WERI-Rb-1 (cell line): ENCODE data around the gene HOXA2.

ENCODE experiments used
- DNase-seq: peaks from one replicate; pipeline ENCODE4 v3.0.0-alpha.2; 2020
- H3K27ac ChIP-seq: fragments of 250-450 bp; sonication (Bioruptor Pico); 2 replicates; pipeline ENCODE4 v1.5.1; 2020; ENCODE audit warnings: mild to moderate bottlenecking, moderate library complexity
- H3K27me3 ChIP-seq: fragments of 250-450 bp; sonication (Bioruptor Pico); 2 replicates; pipeline ENCODE4 v1.5.1; 2021; ENCODE audit warnings: mild to moderate bottlenecking, low read depth, moderate library complexity; ENCODE audit not compliant: insufficient read depth, severe bottlenecking
- H3K36me3 ChIP-seq: fragments of 250-450 bp; sonication (Bioruptor Pico); 2 replicates; pipeline ENCODE4 v1.5.1; 2020; ENCODE audit warnings: mild to moderate bottlenecking, moderate library complexity
- H3K4me3 ChIP-seq: 2 replicates; pipeline ENCODE4 v1.5.1; 2011; ENCODE audit warnings: low read depth, mild to moderate bottlenecking, control low read depth, low read length
- H3K9me3 ChIP-seq: fragments of 250-450 bp; sonication (Bioruptor Pico); 2 replicates; pipeline ENCODE4 v1.5.1; 2021; ENCODE audit warnings: mild to moderate bottlenecking, moderate library complexity; ENCODE audit not compliant: severe bottlenecking
- TF ChIP-seq, protein P1 (sequence below): IDR thresholded peaks from 2 replicates; pipeline ENCODE4 v1.5.1; 2011; ENCODE audit warnings: low read depth, mild to moderate bottlenecking, control low read depth, inconsistent platforms, low read length

Gene HOXA2

DNA sequence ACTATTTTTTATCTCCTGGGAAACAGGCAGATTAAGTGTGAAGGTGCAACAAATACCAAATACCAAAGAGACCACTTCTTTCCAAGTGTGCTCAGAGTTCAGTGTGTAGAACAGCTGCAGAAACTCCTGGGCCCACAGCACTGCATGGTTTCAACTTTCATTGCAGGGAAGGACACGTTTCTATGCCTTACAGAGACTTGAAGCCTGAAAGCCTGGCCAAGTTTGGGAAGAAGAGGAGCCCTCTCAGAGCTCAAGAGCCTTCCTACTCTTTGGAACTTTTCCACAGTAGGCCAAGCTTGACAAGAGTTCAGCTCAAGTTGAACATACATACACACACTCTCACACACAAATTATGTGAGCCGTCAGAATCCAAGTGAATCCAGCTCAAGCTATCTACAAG, 25.6 kb upstream of the HOXA2 start:
- DNase-seq: no peak
- no peak overlapping the region for H3K27ac ChIP-seq
- H3K27me3 ChIP-seq: peaks cover 48% of the 10 kb centered on the region

DNA sequence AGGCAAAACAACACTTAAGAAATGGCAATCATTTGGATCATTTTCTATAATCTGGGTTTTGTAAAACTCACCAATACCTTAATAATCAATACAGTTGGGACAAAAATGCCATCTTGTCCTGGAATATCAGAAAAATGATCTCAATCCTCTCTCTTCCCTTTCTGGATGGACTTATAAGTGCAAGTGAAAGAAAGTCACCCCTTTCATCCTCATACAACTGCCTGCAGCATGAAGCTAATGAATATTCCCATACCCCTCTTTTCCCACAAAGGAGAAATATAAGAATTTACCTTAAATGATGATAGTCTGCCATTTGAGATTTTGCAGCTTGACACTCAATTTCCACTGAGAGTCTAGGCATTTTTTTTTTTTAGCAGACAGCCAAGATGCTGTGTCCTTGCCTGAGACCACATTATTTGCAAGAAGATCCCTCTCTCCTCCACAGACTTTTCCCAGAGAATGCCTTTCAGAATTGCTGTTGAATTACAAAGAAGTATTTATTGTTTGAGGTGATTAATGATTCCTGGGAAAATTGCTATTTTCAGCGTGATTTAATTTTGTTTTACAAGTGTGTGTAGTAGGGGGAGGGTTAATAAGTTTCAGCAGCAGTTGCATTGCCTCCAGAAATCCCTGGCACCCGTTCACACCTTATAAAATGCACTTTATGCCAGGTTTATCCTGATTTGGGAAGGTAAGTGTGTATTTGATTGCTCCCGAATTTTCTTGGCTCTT, 24.3 kb upstream of the HOXA2 start:
- no peaks in the 10 kb centered on the region for H3K9me3 ChIP-seq
- no peak overlapping the region for H3K4me3 ChIP-seq
- TF ChIP-seq, protein P1, sequence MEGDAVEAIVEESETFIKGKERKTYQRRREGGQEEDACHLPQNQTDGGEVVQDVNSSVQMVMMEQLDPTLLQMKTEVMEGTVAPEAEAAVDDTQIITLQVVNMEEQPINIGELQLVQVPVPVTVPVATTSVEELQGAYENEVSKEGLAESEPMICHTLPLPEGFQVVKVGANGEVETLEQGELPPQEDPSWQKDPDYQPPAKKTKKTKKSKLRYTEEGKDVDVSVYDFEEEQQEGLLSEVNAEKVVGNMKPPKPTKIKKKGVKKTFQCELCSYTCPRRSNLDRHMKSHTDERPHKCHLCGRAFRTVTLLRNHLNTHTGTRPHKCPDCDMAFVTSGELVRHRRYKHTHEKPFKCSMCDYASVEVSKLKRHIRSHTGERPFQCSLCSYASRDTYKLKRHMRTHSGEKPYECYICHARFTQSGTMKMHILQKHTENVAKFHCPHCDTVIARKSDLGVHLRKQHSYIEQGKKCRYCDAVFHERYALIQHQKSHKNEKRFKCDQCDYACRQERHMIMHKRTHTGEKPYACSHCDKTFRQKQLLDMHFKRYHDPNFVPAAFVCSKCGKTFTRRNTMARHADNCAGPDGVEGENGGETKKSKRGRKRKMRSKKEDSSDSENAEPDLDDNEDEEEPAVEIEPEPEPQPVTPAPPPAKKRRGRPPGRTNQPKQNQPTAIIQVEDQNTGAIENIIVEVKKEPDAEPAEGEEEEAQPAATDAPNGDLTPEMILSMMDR: no peak
- H3K36me3 ChIP-seq: no peaks in the 10 kb centered on the region
- no peak for DNase-seq
- H3K27ac ChIP-seq: no peak overlapping the region
- H3K27me3 ChIP-seq: peaks cover 60% of the 10 kb centered on the region

More for the DNA sequence above, 25.6 kb upstream of the HOXA2 start:
- Histone ChIP-seq H3K9me3 (no peaks in the 10 kb centered on the region), H3K4me3 (no peak overlapping the region), H3K36me3 (no peaks in the 10 kb centered on the region)
- TF ChIP-seq, protein P1: no peak

DNA sequence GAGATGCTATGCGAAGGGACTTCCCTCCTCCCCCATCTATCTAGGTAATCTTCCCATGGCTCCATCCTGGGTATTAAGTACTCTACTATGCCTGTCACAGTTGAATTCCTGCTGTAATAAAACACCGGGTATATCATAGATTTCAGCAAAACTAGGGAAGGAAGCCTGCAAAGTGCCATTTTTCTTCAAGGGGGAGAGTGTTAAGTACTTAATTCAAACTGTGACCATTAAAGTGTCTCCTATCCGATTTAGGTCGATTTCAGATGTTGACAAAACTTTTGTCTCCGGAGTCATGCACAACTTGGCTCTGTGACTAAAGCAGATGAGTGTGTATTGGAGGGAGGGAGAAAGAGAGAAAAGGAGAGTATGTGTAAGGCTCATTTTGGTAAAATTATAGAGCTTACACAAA, 23.5 kb upstream of the HOXA2 start:
- no peak for DNase-seq
- no peaks in the 10 kb centered on the region for H3K9me3 ChIP-seq
- no peak overlapping the region for H3K27ac ChIP-seq
- no peaks in the 10 kb centered on the region for H3K36me3 ChIP-seq
- H3K4me3 ChIP-seq: no peak overlapping the region
- peaks cover 62% of the 10 kb centered on the region for H3K27me3 ChIP-seq
- TF ChIP-seq, protein P1: no peak

DNA sequence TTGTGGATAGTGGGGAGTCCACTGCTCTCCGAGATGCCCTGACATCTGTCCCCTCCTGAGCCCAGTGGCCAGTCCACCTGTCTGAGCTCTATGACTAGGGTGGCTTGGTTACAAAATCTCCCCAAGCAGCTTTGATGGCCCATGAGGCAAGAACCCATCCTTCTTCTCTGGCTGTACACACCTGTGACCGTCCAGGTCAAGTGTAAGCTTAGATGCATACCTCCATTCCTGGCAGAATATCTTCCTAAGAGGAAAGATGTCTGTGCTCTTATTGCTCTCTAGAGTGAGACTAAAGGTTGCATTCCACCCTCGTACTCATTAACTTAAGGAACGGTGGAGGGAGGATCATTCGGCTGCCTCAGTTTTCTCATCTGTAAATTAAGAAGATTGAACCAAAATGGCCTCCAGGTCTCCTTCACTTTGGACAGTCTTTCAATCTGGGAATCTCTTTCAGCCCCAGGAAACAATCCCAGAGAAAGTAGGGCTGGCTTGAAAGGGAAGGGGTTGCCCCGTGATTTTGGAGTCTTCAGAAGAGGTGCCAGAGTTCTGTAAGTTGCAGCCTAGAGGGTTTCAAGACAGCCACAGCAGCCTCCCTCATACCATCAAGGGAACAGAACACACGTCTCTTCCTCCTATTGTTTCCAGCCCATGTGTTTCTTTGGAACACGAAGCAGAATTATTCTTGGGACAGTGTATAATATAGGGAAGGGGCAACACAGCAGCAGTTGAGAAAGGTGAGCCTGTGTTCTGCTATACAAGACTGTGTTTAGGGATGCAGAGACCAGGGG, 22.6 kb upstream of the HOXA2 start:
- no peaks in the 10 kb centered on the region for H3K9me3 ChIP-seq
- TF ChIP-seq, protein P1: no peak
- no peak overlapping the region for H3K4me3 ChIP-seq
- no peak overlapping the region for H3K27ac ChIP-seq
- no peaks in the 10 kb centered on the region for H3K36me3 ChIP-seq
- DNase-seq: no peak
- H3K27me3 ChIP-seq: peaks cover 67% of the 10 kb centered on the region

DNA sequence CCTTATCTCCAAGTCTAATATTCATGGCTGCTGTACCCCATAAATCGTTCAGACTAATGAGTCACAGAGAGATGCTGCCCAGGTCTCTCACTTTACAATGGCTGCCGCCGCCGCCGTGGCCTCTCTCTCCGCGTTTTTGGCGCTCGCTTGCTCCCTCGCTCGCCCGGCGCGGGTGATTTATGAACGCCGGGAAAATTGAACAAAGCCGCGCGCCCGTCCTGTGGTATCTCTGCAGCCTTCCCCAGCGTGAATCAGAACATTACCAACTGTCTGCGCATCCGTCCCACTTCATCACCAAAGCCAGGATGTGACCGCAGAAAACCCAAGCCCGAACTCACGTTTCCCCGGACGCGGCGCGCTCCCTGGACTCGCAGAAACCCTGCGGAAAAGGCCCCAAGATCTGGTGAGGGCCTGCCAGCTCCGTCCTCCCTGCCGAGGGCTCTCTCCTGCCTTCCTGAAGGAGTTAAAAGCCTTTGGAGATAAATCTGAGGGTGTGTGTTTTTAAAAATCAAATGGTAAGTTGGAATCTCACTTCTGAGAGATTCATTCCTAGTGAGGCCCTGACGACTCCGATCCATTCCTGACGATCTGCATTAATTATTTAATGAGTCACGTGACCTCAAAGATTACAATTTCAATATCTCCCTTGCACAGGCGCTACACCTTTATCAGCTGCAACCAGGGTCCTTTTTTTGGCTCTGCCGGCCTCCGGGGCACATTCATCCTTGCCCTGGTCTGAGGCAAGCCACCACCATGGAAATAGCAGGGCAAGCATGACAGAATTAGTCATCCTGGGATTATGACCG, 21.8 kb upstream of the HOXA2 start:
- Histone ChIP-seq H3K4me3 (no peak overlapping the region), H3K9me3 (no peaks in the 10 kb centered on the region), H3K36me3 (no peaks in the 10 kb centered on the region), H3K27me3 (peaks cover 62% of the 10 kb centered on the region), H3K27ac (no peak overlapping the region)
- TF ChIP-seq, protein P1: no peak
- DNase-seq: no peak
